Inflammatory macrophage treated with lipopolysaccharide for 1 hour (primary cell): ENCODE measurements around the gene RIOK2.
"Not testable (repeated sequence)": the region's sequence is repeated elsewhere in the genome, so short reads cannot be mapped to it uniquely, and the experiment has no call there.

Experiments used
- DNase-seq, 2 donors: peaks; one replicate each; pipeline ENCODE4 v3.0.0-alpha.2; 2020 to 2022

Gene RIOK2

GRCh38 chr5:97165726-97166125 lies 17.3 kb downstream of the RIOK2 start:
- no peak for DNase-seq

- no peak for DNase-seq
These were observed 18.2 kb downstream of the RIOK2 start for GRCh38 chr5:97164846-97165245.

GRCh38 chr5:97163790-97164285 lies 19.2 kb downstream of the RIOK2 start:
- DNase-seq = no peak

DNA sequence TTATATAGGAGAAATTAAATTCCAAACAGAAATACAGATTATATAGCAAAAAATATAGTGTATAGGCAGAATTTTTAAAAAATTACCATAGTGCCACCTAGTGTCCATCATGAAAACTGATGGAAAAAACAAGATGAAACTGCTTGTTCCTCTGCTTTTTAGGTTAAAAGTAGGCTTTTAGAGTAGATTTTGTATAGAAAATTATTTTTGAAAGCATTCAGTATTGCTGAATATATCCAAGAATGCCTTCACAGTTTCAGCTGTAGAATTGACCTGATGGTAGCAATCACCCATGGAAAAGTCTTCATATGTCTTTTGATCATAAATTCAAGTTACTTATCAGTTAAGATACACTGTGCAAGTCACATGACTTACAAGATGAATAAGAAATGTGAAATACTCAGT lies 19.7 kb downstream of the RIOK2 start:
- peak in 1 of 2 donors; percentile 8 for DNase-seq

- DNase-seq = peak; percentile 42 to 85
These were observed 21.0 kb downstream of the RIOK2 start for GRCh38 chr5:97162045-97162444.

DNA sequence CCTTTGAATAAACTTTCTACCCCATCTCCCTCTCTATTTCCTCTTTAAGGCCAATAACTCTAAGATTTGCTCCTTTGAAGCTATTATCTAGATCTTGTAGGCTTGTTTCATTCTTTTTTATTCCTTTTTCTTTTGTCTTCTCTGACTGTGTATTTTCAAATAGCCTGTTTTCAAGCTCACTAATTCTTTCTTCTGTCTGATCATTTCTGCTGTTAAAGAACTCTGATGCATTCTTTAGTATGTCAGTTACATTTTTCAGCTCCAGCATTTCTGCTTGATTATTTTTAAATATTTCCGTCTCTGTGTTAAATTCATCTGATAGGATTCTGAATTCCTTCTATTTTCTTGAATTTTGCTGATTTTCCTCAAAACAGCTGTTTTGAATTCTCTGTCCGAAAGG lies 25.4 kb downstream of the RIOK2 start:
- DNase-seq = no peak

GRCh38 chr5:97151370-97151769 lies 31.7 kb downstream of the RIOK2 start:
- no peak for DNase-seq

DNA sequence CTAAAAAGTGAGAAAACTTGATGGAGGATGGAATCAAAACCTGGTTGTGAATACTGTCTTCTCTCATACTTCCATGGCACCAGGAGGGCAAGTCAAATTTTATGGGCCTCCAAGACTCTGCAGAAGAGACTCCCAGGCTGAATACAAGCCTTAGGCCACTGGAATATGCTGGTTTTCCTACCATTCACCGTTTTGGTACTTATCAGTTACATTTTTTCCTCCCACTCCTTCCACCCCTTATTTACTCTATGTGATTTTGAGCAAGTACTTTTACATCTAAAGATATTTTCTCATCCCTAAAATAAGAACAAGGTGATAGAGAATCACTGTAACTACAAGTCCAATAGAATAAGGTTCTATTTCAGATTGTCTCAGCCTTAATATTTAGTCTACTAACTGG lies 32.6 kb downstream of the RIOK2 start:
- no peak for DNase-seq

DNA sequence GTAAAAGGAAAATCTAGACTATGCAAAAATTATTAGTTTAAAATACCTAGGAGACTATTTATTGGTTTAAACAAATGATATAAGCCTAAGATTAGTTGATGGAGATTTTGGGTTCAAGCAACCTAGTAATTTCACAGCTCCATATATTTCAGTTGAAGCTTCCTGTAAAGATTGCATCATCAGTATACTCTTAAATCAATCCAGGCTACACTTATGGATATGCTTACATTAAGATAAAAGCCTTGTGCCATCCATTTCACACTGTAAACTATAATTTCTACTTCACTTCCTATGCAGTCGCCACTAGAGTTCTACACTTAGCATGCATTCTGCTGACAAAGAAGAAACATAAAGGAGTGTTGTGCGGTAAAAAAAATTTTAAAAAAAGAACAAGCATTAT lies 33.3 kb downstream of the RIOK2 start:
- no peak for DNase-seq

DNA sequence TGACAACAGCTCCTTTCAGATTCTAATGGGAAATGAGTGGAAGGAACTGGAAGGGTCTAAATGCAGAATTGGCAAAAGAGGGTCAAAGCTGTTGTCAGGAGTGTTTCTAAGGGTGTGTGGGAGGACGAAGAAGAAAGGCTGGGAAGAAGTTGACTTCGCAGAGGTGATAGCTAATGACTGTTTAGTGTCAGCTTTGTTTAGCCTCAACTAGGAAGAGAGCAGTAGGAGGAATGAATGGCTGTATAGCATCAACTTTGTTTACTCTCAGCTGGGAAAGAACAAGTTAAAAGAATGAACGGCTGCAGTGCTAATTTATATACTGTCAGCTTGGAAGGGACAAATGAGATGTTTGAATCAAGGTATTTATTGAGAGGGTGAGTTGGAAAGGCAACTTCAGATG lies 34.8 kb downstream of the RIOK2 start:
- no peak for DNase-seq

DNA sequence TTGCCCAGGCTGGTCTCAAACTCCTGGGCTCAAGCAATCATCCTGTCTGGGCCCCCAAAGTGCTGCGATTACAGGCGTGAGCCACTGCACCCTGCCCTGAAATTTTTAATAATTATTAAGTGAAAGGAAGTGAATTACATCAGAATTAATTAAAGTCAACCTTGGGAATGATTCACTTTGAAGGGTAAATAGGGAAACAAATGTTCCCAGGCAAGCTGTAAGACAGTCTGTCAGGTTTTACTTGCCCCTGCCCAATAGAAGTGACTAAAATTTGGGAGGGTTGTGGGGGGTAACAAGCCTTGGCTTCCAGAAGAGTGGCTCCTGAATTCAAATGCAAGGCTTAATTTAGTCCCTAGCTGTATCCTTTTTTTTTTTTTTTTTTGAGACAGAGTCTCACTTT lies 39.3 kb downstream of the RIOK2 start:
- DNase-seq = no peak

DNA sequence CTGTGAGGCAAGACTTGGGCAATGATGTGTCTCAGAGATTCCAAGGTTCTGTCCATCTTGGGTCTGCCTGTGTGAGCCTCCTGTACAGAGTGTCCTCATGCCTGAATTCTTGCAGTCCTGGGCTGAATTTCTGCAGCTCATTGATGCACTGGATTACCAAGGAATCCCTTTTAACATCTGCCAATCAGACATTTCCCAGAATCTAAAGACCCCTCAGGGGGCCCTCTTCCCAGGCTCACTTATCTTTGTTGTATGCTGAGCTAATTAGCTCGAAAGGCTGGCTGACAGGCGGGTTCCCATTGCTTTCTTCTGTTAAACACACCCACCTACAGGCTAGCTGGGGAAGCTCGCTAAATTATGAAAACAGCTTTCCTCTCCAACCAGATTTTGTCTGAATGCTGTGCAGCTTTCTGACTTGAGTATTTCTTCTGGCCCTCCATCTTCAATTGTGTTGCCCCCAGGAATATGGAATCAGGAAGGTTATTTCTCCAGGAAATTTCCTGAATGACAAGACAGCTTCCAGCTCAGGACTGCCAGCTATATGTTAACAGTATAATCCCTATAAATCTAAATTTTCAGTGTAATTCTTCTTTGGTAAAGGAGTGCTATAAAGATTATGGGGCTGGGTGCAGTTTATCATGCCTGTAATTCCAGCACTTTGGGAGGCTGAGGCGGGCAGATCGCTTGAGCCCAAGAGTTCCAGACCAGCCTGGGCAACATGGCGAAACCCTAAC lies 40.4 kb downstream of the RIOK2 start, which contains the start of gene LIX1:
Gene LIX1 (minus strand): TSS at position 91 of the 734 bp plus-strand sequence. CDS start 35 bp downstream, at position 56.
- peak; percentile 15 to 35 for DNase-seq

- no peak for DNase-seq
These were observed 41.5 kb downstream of the RIOK2 start for GRCh38 chr5:97141539-97141938.

GRCh38 chr5:97141031-97141430 lies 42.0 kb downstream of the RIOK2 start:
- DNase-seq = no peak

DNA sequence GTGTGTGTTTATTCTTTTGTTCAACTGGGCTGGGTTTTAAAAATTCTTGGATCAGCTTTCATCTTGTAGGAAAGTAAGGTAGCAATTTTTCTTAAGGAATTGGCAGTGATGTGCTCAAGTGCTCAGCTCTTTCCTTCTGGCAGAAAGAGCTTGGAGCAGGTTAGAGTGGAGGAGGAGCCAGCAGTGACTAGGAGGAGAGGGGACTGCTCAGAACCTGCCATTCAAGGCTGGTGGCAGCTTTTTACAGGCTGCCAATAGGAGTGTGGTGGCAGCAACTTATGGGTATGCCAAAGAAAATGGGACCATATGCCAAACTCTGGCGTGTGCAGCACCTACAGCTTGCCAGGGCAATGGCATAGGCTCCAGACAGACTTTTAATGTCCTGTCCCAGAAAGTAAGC lies 42.8 kb downstream of the RIOK2 start:
- not testable (repeated sequence) for DNase-seq

DNA sequence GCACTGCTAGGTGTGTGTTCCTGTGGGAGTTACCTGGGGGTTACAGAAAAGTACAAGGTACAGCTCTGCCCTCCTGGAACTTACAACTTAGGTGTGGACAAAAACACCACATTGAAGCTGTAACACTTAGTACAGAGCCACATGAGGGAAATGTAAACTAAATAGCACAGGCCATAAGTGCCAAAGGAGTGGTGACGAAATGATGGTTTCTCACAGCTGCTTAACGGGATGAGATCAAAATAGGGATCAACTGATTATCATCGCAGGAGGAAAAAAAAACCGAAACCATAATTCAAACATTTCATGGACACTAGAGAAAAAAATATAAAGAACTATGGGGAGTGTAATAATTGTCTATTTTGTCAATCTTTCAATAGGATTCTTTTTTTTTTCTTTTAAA lies 46.6 kb downstream of the RIOK2 start:
- DNase-seq = no peak

DNA sequence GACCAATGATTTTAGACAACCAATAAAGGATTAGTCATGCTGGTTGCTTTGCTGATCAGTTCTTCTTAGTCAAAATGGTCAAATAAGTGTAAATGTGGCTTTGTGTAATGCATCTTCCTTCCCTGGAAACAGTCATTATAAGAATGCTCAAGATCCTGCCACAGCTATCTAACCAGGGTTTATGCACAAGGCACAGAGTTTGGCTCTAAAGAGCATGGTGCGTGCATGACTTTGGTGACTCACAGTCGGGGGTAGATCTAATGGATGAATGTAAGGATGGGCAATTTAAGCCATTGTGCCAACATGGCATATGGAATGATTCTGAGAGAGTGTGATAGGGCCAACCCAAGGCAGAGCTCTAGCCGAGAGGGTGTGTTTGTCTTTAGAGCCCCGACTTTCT lies 47.2 kb downstream of the RIOK2 start:
- DNase-seq = no peak

GRCh38 chr5:97134634-97135033 lies 48.4 kb downstream of the RIOK2 start:
- no peak for DNase-seq

DNA sequence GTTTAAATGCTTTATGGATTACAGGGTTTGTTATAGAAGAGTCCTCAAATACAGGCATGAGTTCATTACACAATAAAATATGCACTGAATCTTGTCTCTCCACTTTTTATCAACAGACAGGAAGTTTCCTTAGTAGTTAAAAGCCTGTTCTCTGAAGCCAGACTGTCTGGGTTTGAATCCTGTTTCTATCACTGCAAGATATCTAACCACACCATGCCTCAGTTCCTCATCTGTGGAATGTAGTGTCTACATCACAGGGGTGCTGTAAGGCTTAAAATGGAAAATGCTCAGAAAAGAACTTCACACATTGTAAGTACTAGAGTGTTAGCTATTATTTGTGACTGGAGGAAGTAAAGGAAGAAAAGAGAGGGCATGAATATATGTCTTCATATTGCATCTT lies 49.9 kb downstream of the RIOK2 start:
- DNase-seq = no peak

DNA sequence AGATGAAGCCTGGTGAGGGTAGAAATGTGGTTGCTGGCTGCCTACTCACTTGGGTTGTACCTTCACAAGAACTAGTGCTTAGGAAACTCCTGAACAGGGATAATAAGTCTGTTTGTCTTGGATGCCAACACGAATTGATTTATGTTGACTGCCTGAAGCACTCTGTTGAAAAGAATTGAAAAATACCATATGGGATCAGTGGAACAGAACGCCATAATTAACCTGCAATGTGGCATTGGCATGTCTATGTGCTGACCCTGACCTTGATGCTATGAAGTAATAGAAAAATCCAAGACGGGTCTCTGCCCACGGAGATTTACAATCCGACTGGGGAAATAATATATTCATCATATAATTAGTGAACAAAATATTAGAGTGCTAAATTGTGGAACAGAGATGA lies 51.1 kb downstream of the RIOK2 start:
- no peak for DNase-seq

- DNase-seq = no peak
These were observed 51.8 kb downstream of the RIOK2 start for GRCh38 chr5:97131139-97131710.

DNA sequence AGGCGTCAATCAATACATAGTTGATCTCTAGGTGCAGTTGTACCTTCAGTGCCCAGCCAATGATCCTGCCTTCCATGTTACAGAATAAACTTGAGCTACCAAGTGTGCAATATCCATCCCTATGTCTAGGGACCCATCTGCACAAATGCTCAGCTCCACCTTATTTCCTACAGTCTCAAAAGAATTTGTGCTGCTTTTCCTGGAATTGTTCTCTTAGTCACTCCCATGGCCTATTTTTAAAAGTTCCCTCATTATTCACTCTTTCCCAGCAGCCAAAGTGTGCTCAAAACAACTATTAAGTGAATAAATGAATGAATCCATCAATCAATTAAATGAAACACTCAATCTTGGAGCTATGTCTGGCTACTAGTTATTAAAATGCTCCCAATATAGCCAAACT lies 55.3 kb downstream of the RIOK2 start:
- DNase-seq = no peak

- no peak for DNase-seq
These were observed 57.8 kb downstream of the RIOK2 start for GRCh38 chr5:97125125-97125683.

GRCh38 chr5:97124335-97124734 lies 58.7 kb downstream of the RIOK2 start:
- no peak for DNase-seq
